HG03025 (cell line): ENCODE data around the gene UTS2R.
"Not testable (repeated sequence)": the region's sequence is repeated elsewhere in the genome, so short reads cannot be mapped to it uniquely, and the experiment has no call there.

Source experiments
- ATAC-seq: cut with Tn5 transposase; IDR thresholded peaks from one replicate; pipeline ENCODE4 v1.9.1; 2021; ENCODE audit warnings: mild to moderate bottlenecking, moderate library complexity; ENCODE audit not compliant: unreplicated experiment, low FRiP score

UTS2R gene

DNA sequence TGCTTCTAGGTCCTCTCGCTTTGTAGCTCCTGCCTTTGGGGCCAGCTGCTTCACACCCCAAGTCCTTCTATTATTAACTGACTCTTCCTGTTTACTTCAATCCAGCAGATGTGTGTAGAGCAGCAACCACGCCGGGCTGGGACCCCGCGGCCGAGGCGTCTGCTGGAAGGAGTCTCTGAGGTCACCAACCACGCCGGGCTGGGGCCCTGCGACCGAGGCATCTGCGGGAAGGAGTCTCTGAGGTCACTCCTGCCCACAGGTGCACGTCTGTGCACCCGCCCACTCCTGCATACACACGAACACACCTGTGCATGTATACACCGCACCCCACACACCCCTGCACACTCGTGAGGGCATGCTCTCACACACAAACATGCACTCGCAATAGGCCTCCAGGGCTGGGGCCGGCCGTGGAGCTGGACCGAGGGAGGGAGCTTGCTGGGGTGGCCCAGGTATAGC is 20.3 kb upstream of the UTS2R start:
- no peak for ATAC-seq

DNA sequence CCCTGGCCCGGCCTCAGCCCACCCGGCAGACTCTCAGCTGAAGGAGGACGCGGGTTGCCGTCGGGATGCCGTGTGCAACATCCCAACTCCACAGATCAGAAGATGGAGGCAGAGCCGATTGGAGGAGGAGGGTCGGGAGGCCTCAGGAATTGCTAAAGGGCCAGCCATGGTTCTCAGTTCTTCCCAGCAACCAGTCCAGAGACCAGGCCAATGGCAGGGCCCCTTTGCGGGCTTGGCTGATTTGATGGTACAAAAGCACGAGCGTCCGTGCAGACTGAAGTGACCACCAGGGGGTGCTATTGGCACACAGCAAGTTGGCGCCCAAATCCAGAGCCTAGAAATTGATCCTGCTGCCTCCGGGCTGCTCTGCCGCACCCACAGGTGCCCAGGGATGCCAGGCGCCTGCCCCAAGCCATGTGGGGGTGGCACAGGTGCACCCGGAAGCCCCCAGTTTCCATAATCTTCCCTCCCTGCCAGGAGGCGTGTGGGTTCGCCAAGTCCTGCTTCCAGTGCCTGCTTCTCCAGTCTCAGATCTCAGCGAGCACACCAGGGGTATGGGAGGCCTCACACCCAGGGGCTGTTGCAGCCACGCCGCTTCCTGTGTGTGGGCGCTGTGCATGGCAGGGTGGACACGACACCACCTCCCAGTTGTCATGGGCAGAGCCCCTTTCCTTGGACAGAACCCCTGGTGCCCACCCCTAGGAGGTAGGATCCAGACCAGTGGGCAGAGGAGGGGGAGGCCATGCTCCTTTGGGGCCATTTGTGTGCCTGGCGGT is 19.7 kb upstream of the UTS2R start:
- no peak for ATAC-seq

DNA sequence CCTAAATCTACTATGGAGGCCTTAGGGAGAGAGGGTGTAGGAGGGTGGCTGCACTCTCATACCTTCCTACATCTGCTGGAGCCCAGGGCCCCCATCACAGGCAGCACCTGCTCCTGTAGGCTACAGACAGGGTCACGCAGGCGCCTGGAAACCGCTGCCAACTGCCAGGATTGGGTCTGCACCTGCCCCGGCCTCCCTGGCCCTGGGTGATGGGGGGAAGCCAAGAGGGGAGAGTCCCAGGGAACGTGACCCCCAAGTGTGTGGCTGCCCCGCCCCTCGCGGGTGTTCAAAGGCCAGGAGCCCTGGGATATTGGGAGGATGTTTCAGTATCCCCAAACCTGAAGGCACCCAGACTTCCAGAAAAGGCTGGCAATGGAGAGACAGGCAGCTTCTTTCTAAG is 18.1 kb upstream of the UTS2R start:
- no peak for ATAC-seq

DNA sequence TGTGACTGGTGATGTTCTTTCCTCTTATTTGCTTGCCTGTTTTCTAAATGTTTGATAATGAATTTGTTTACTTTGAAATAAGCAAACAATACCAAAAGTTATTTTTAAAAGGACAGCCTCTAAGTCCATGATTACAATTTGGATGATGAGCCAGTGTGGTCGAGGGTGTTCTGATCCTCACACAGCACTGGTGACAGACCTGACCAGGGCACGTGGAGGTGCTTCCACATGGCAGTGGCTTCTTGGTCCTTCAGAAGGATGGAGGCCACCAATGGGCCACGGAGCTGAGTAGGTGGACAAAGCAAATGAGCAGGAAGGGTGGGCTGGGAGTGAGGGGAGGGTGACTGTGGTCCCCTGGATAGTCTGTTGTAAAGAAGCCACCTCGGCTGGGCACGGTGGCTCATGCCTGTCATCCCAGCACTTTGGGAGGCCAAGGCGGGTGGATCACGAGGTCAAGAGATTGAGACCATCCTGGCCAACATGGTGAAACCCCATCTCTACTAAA is 16.7 kb upstream of the UTS2R start:
- no peak for ATAC-seq

DNA sequence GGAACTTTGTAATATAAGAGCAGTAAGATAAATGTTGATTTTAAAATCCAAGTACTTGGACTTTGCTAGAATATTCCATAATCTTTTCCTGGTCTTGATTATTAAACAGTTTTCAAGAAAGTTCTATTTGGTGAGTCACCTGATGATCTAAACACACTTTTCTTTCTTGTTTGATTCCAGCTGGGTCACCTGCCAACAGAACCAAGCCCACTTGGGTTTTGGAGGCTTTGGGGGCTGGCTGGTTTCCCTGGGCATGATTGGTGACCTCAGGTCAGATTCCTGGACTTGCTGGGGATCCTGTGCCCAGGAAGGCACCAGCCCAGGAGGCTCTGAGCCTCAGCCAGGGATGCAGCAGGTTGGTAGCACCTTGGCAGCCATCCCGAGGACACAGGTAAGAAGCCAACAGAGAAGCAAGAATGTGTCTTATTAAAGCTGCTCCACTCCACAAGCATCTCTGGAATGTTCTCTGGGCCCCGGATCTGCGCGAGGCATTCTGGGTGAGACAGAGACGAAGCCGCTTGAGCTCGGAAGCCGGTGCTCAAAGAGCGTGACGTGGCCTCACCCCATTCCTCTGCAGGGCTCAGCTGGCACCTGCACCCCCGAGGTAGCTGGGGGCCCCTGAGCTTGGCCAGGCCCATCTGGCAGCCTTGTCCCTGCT is 15.7 kb upstream of the UTS2R start:
- ATAC-seq = no peak

DNA sequence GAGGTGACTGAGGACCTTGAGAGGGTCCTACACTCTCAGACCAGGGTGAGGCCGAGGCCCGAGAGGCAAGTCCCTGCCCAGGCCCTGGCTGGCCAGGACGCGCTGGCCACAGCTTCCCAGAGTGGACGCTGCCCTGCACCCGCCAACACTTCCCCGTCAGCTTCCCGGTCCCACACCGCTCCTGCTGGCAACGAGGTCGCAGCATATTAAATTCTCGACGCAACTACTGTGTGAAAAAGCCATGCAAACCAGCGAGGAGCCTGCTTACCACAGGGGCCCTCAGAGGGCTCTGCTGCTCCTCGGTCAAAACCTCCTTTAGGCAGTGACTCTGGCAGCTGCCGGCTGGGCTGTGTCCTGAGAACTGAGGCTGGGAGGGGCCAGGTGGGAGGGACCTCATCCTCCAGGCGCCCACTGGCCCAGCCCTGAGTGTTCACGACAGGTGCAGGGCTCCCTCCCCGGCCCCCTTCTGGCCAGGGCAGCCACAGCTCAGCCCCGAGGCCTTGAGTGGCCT is 14.7 kb upstream of the UTS2R start:
- no peak for ATAC-seq

DNA sequence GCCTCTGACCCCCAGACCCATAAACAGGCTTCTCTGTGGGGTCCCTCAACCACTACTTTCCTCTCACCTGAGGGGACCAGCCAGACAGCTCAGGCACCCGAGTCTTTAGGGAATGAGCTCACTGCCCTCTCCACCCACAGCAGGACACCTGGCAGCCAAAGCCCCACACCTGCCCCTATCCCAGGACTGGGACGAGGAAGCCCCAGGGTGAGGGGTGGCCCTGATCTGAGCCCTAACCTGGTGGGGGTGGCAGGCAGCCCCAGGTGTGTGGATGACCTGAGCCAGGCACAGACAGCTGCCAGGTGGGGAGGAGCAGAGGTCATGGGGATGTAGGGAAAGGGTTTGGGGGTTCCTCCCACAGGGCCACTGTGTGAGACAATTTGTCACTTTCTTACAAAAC is 14.2 kb upstream of the UTS2R start:
- ATAC-seq = no peak

DNA sequence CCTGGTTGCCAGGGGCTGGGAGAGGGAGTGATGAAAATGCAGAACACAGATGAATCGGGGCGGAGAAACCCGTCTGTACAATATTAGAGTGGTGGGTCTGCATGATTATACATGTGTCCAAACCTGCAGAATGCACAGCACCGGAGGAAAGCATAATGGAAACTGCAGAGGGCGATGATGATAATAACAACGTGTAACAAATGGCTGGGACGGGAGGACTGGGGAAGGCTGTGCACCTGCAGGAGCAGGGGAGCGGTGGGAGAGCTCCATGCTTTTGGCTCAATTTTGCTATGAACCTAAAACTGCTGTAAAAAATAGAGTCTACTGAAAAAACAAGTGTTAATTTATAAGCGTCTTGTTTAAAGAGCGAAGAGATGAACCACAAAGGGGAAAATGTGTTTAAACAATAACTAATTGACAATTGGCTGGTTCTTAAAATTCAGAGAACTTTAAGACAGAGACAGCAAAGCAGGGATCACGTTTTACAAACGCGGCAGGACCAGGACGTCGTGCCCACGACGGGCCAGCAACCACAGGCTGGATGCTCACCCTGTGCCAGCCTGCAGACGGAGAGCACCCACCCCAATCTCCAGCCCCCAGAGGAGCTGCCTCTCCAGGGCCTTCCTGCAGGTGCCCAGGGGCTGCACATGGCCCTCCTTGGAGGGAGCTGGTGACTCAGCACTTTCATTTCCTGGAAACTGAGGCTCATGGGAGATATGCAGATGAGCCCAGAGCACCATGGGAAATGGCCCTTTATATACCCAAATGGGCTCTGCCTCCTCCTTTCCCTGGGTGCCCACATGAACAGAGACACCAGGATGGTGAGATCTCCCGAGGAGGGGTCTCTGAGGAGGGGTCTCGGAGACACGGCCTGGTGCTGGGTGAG is 12.9 kb upstream of the UTS2R start, which contains the start of gene TEX19:
Gene TEX19 (plus strand): TSS at position 783 of the 886 bp plus-strand sequence. CDS start 2,904 bp downstream, outside the sequence.
- ATAC-seq = no peak

DNA sequence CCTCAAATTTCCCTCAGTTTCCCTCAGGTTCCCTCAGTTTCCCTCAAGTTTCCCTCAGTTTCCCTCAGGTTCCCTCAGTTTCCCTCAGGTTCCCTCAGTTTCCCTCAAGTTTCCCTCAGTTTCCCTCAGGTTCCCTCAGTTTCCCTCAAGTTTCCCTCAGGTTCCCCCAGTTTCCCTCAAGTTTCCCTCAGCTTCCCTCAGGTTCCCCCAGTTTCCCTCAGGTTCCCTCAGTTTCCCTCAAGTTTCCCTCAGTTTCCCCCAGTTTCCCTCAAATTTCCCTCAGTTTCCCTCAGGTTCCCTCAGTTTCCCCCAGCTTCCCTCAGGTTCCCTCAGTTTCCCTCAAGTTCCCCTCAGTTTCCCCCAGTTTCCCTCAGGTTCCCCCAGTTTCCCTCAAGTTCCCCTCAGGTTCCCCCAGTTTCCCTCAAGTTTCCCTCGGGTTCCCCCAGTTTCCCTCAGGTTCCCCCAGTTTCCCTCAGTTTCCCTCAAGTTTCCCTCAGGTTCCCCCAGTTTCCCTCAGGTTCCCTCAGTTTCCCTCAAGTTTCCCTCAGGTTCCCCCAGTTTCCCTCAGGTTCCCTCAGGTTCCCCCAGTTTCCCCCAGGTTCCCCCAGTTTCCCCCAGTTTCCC is 12.0 kb upstream of the UTS2R start:
- not testable (repeated sequence) for ATAC-seq

DNA sequence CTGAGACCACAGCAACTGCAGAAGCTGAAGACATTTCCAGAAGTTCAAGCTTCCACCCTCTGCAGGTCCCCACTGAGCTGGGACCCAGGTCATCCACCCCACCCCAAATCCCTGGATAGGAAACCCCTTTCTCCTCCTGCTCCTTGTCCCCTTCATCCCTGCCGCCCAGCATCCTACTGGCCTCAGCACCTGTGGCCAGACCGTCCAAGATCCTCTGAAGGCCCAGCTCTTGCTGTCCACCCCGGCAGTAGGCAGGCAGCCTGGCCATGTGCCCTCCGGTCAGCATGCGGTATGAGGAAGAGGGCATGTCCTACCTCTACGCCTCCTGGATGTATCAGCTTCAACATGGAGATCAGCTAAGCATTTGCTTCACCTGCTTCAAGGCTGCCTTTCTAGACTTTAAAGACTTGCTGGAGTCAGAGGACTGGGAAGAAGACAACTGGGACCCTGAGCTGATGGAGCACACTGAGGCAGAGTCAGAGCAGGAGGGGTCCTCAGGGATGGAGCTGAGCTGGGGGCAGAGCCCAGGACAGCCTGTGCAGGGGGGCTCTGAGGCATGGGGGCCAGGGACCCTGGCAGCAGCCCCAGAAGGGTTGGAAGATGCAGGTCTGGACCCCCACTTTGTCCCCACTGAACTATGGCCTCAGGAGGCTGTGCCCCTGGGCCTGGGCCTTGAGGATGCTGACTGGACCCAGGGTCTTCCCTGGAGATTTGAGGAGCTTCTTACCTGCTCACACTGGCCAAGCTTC is 9.5 kb upstream of the UTS2R start:
- no peak for ATAC-seq

DNA sequence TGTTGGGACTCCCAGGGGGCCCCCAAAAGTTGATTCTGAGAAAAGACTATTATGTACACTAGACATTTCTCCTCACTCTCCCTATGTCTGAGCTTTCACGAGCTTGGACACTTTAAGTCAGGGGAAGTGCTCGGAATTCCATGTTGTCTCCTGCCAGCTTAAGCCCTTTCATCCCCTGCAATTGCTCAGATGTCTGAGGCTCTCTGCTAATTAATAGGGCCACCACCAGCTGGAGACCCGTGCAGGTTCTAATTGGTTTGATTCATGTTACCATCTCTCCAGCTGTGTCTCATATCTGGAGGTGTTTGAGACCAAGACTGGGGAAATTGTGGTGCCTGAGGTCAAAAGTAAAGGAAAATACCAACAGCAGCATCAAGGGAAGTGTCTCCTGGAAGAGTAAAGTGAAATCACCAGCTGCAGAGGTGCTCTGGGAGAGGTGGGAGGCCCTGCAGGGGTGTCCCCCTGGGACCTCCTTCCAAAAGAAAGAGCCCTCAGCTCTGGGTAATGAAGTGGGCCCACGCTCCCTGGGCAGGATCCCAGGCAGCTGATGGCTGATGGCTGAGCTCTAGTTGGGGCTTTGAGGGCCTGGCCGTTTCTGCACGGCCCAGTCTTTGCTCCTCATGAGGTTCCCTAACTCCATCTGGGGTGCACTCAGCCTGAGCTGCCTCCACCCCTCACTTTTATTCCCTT is 5.8 kb upstream of the UTS2R start:
- ATAC-seq = no peak

DNA sequence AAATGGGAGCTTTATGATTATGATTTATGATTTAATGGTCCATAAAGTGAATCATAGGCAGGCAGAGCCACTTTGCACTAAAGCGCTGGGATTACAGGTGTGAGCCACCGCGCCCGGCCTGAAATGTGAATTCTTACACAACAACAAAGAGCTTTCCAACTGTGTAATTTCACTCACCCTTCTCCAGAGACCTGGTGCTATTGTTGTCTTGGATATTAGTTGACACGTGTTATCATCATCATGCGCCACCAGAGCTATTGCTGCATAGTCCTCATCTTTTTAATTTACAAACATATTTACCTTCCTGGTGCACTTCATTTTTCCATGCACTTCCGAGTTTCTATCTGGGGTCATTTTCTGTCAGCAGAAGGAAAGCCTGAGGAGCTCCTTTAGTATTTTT is 4.8 kb upstream of the UTS2R start:
- ATAC-seq = no peak

DNA sequence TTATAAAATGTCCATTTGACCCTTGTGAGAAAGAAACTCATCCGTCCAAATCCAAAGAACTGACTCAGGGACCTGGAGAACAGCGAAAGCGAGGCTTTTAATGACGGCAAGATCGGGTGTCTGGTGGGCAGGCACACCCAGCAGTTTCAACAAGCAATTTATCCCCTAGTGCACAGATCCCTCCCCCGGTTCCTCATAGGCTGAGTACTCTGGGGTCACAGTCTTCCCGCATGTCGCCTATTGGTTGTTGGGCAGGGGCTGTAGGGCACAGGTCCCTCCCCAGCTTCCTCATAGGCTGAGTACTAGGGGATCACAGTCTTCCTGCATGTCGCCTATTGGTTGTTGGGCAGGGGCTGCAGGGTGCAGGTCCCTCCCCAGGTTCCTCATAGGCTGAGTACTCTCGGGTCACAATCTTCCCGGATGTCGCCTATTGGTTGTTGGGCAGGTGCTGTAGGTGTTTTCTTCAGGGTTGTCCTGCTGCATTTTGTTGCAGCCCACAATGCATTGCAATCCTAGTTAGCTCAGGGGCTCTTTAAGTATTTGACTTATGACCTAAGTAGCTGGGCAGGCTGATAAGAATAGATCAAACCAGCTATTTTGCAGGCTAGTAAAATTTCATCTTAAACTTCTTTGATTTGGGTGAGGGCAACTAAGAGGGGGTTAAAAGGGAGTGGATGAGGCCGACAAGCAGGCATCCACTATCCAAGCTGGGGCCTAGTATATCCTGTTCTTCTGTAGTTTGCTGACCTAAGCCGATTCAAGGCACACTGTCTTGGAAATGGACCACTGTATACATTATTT is 3.6 kb upstream of the UTS2R start:
- no peak for ATAC-seq

DNA sequence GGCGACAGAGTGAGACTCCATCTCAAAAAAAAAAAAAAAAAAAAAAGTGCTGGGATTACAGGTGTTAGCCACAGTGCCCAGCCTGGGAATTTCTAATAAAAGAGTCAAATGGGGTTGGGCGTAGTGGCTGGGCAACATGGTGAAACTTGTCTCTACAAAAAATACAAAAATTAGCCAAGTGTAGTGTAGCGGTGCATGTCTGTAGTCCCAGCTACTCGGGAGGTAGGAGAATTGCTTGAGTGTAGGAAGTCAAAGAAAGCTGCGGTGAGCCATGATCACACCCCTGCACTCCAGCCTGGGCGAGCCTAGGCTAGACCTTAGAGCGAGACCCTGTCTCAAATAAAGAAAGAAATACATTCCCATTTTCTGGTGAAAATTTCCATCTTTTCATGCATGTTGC is 2.4 kb upstream of the UTS2R start:
- no peak for ATAC-seq

DNA sequence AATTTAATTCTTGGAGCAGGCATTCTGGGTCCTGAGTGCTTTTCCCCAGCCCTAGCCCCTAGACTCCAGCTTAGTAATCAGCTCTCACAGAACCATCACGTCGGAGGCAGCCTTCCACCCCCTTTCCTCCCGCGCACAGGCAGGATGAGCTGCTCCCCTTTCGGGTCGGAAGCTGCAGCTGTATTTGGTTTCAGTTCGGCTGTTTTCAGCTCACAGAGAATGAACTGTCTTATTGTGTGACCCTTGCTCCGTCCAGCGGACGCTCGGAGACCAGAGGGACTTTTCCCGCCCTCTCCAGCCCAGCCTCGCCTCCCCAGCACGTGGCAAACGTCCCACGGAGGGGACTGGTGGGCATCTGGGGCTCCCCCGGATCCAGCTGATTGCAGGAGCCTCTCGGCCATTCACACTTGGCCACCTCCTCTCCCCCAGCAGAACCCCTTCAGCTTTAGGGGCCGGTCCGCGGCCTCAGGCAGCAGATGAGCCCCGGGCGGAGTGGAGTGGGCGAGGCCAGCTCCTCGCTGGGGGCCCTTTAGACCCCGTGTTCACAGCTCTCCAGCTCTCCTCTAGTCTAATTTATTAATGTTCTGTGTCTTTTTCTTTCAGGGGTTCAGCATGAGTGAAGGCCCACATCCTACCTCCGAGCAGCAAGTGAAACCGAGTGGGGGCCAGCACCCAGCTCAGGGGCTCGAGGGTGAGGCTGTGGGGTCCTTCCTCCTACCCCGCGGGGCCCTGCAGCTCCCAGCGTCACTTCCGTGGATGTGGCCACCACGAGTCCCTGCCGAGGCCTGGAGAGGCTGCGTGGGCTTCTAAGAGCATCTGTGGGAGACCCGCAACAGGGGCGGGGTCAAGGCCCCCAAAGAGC is 863 bp upstream of the UTS2R start:
- ATAC-seq = no peak

DNA sequence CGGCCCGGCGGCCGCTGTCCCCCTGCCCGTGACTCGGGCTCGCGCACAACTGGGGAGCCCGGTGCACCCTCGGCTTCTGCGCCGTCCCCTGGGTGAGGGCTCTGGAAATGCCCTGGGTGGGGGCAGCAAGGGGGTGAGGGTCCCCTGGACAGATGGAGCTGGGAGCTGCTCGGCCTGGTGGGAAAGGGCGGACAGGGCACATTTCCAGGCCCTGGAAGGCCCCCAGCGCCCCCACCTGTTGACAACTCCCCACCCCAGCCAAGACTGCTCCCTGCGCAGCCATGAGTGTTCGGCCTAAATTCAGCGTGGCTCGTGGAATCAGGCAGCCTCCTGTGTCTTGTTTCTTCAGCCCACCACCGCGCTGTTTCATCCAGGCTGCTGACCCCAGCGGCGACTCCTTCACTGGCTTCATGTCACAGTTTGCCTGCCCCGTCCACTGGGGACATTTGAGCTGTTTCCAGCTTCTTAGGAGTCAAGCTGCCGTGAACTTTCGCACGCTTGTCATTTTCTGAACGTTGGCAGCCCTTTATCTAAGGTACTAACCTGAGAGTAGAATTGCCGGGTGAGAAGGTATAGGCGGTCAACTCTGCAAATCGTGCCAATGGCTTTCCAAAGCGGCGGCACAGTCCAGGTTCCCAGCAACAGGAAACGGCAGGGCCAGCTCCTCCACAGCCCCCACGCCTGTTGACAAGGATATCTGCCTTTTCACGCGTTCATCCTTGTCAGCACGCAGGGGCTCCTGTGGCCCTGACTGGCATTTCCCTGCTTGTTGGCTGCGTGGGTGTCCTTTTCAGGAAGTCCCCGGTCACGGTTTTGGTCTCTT is 895 bp downstream of the UTS2R start:
- no peak for ATAC-seq
